Umbilical cord (tissue), 2 donors: ENCODE results near the gene SLC12A1. TPM values are rescaled to one million over a fixed set of nuclear protein-coding genes. Genes with fewer than 3 reads are reported as not detected.

ENCODE experiments used
- DNase-seq: peaks from one replicate; pipeline ENCODE4 v3.0.0-alpha.2; 2015; ENCODE audit warnings: low spot score
- total RNA-seq: library from RNA; depleted of rRNA; stranded (reverse); fragments of >200 nt; gene quantifications from one replicate; pipeline ENCODE4 v1.2.3, GENCODE V29; 2014; ENCODE audit warnings: low replicate concordance; ENCODE audit not compliant: insufficient read depth

The SLC12A1 gene
- total RNA-seq, result 33.5 TPM

GRCh38 chr15:48205981-48206380 is at the start of gene SLC12A1:
Gene SLC12A1 (plus strand): TSS chr15:48206302. CDS start chr15:48207720, 1,418 bp downstream.
- no peak for DNase-seq

GRCh38 chr15:48168616-48169015 is 37.5 kb upstream of the SLC12A1 start:
- DNase-seq, result no peak

- DNase-seq, result no peak
Measured at GRCh38 chr15:48170981-48171380, 35.1 kb upstream of the SLC12A1 start.

- DNase-seq, result no peak
Measured at GRCh38 chr15:48175126-48175525, 31.0 kb upstream of the SLC12A1 start.

- no peak for DNase-seq
Measured at GRCh38 chr15:48176112-48176511, 30.0 kb upstream of the SLC12A1 start.

- DNase-seq, result no peak
Measured at GRCh38 chr15:48176957-48177356, 29.1 kb upstream of the SLC12A1 start.

GRCh38 chr15:48177383-48177765 is 28.7 kb upstream of the SLC12A1 start:
- peak; percentile 52 for DNase-seq

GRCh38 chr15:48177766-48178647 is 28.1 kb upstream of the SLC12A1 start, which contains the start of gene MYEF2:
Gene MYEF2 (minus strand): TSS chr15:48178295. CDS start chr15:48178237, 58 bp downstream.
- DNase-seq, result peak; percentile 54

- DNase-seq, result no peak
Measured at GRCh38 chr15:48178648-48178931, 27.5 kb upstream of the SLC12A1 start.

- DNase-seq, result no peak
Measured at GRCh38 chr15:48182749-48183148, 23.4 kb upstream of the SLC12A1 start.

- DNase-seq, result no peak
Measured at GRCh38 chr15:48185529-48185928, 20.6 kb upstream of the SLC12A1 start.

- DNase-seq, result no peak
Measured at GRCh38 chr15:48186271-48186670, 19.8 kb upstream of the SLC12A1 start.

- peak; percentile 88 for DNase-seq
Measured at GRCh38 chr15:48190932-48191573, 15.0 kb upstream of the SLC12A1 start.

GRCh38 chr15:48191574-48192225 is 14.4 kb upstream of the SLC12A1 start, which contains the start of gene CTXN2:
Gene CTXN2 (plus strand): TSS chr15:48191665. CDS start chr15:48201301, 9,636 bp downstream.
- DNase-seq, result no peak

- DNase-seq, result no peak
Measured at GRCh38 chr15:48202068-48202467, 4.0 kb upstream of the SLC12A1 start.

- DNase-seq, result no peak
Measured at GRCh38 chr15:48221261-48221660, 15.2 kb downstream of the SLC12A1 start.

GRCh38 chr15:48221885-48222284 is 15.8 kb downstream of the SLC12A1 start:
- no peak for DNase-seq

GRCh38 chr15:48222627-48223026 is 16.5 kb downstream of the SLC12A1 start:
- no peak for DNase-seq

- DNase-seq, result no peak
Measured at GRCh38 chr15:48225771-48226170, 19.7 kb downstream of the SLC12A1 start.

- DNase-seq, result no peak
Measured at GRCh38 chr15:48230498-48230897, 24.4 kb downstream of the SLC12A1 start.

GRCh38 chr15:48233246-48233645 is 27.1 kb downstream of the SLC12A1 start:
- no peak for DNase-seq

- no peak for DNase-seq
Measured at GRCh38 chr15:48239334-48239733, 33.2 kb downstream of the SLC12A1 start.
